ENCODE results near the gene CDH4.

GRCh38 chr20:61873651-61874420 lies 621.8 kb downstream of the CDH4 start:
- TF ChIP-seq POLR2A (IDR thresholded peaks at IDR 0.05) (no peak), CTCF (IDR thresholded peaks at IDR 0.05) (no peak)
